B cell (primary cell): Measurements from ENCODE around the gene NOSIP.

ENCODE experiments used
- CTCF ChIP-seq: fragments of 200-600 bp; IDR thresholded peaks from one replicate; pipeline ENCODE4 v1.8.0; 2022; ENCODE audit warnings: antibody characterized with exemption, mild to moderate bottlenecking
- EZH2 ChIP-seq: IDR thresholded peaks from 2 replicates; pipeline ENCODE4 v1.6.1; 2012; ENCODE audit warnings: borderline replicate concordance, low read depth, mild to moderate bottlenecking, moderate library complexity, low read length; ENCODE audit not compliant: insufficient read depth, poor library complexity, severe bottlenecking

- TF ChIP-seq CTCF (no peak), EZH2 (no peak)
Measured at GRCh38 chr19:49593233-49594113, 13.1 kb upstream of the NOSIP start.
